Heart left ventricle (tissue), 16 donors: ENCODE data around the gene SH3PXD2A. TPM values are rescaled to one million over a fixed set of nuclear protein-coding genes. Genes with fewer than 3 reads are reported as not detected.

Source experiments
- ATAC-seq, 4 donors: fragments of 200-7000 bp; cut with Tn5 transposase; one replicate each; pipeline ENCODE4 v1.9.1; 2020 to 2022; ENCODE audit warnings: moderate library complexity in 4 of 4, mild to moderate bottlenecking in 3 of 4, moderate number of reproducible peaks in 1 of 4
- DNase-seq, 5 donors: peaks; one replicate each; pipeline ENCODE4 v3.0.0-alpha.2; 2020
- H3K27ac ChIP-seq, 12 donors: fragments of 200-600 bp; sonication (generic) in 4 of 12; one replicate each; pipeline versions ENCODE4 v1.5.0 to v1.8.0; 2016 to 2022; ENCODE audit warnings: mild to moderate bottlenecking in 2 of 12
- H3K27me3 ChIP-seq, 9 donors: fragments of 200-600 bp; sonication (generic) in 2 of 9; one replicate each; pipeline versions ENCODE4 v1.5.1 to v1.8.0; 2016 to 2022; ENCODE audit warnings: mild to moderate bottlenecking in 3 of 9
- H3K36me3 ChIP-seq, 9 donors: fragments of 200-600 bp; sonication (generic) in 2 of 9; one replicate each; pipeline versions ENCODE4 v1.5.0 to v1.8.0; 2018 to 2022; ENCODE audit warnings: mild to moderate bottlenecking in 2 of 9
- H3K4me1 ChIP-seq, 12 donors: fragments of 200-600 bp; sonication (generic) in 4 of 12; one replicate each; pipeline versions ENCODE4 v1.5.0 to v1.8.0; 2016 to 2022; ENCODE audit warnings: mild to moderate bottlenecking in 3 of 12
- H3K4me3 ChIP-seq, 12 donors: fragments of 200-600 bp; sonication (generic) in 4 of 12; one replicate each; pipeline versions ENCODE4 v1.5.0 to v1.8.0; 2017 to 2022; ENCODE audit warnings: mild to moderate bottlenecking in 9 of 12, moderate library complexity in 4 of 12
- H3K9me3 ChIP-seq, 12 donors: fragments of 200-600 bp; sonication (generic) in 4 of 12; one replicate each; pipeline versions ENCODE4 v1.5.0 to v1.8.0; 2016 to 2022; ENCODE audit warnings: mild to moderate bottlenecking in 1 of 12
- CTCF ChIP-seq, 12 donors: fragments of 200-600 bp; sonication (generic) in 4 of 12; IDR thresholded peaks; one replicate each; pipeline versions ENCODE4 v1.5.0 to v1.8.0; 2018 to 2022; ENCODE audit warnings: antibody characterized with exemption in 12 of 12, mild to moderate bottlenecking in 5 of 12
- POLR2A ChIP-seq, 2 donors: fragments of 450-650 bp; IDR thresholded peaks; one replicate each; pipeline ENCODE4 v1.6.1; 2017; ENCODE audit warnings: antibody characterized with exemption in 2 of 2, mild to moderate bottlenecking in 2 of 2, moderate library complexity in 2 of 2
- WGBS, 4 donors: extraction: QIAGEN DNeasy Blood & Tissue Kit in 2 of 4; methylation state at CpG; one replicate each; pipeline versions ENCODE4 v1.1.5 to v1.1.7; 2013 to 2018; 5-methylcytosine and 5-hydroxymethylcytosine counted together
- intact Hi-C, 10 donors: fragments of 100-400 bp; cut with DNase I; formaldehyde crosslinking; loops; one replicate each; pipeline versions ENCODE4 v1.11.1 to v1.14.2; 2022
- polyA plus RNA-seq, 2 donors: library from polyadenylated mRNA; stranded (reverse); fragments of 200-250 nt; gene quantifications; one replicate each; pipeline ENCODE4 v1.2.3, GENCODE V29; 2013
- total RNA-seq, 9 donors: library from RNA; depleted of rRNA in 2 of 9; stranded (reverse); fragments of >200 nt in 2 of 9; fragmentation: NEBNext Ultra II Directional in 3 of 9; extraction: Animal tissue kit (Norgen Biotek cat#: 25700) in 3 of 9; gene quantifications; one replicate each; pipeline versions ENCODE4 v1.1.0 to v1.2.4, GENCODE V29; 2016 to 2023
- donor health status: ischemic (EF 13 %, LVEDD 7.1; RV severe dilation, severe dysfunction).
- donor health status: healthy with polysubstance abuse.
- donor health status: DM: no; HTN: yes; CAD: no.
- donor health status: DM: no; HTN: no; CAD: no.
- donor health status: ischemic (EF 25% LVEDD 6.9; RV normal size, moderate dysfunction).
- donor health status: ischemic (EF 25% LVEDD 5.7; RV mildly dilated, moderate dysfunction).
- donor health status: healthy.
- donor health status: DM: yes; HTN: yes; CAD: no.
- donor health status: ischemic (EF 35%, LVEDD 5.7; RV mildly dilated, moderate dysfunction).
- donor health status: nonischemic (EF 11% LVEDD 7.7; RV severe dilation, severe dysfunction).
- donor health status: DM: yes; HTN: yes; CAD: no.
- donor health status: PGD.
- donor health status: ischemic (EF 29% LVEDD 5.4; RV normal size, mild dysfunction).
- donor health status: nonischemic (EF 23%, LVEDD 6.1; RV moderate dilation, normal function).

The SH3PXD2A gene
- total and polyA plus RNA-seq, 11 donors, result 11.8 to 43.4 (median 31.1) TPM

DNA sequence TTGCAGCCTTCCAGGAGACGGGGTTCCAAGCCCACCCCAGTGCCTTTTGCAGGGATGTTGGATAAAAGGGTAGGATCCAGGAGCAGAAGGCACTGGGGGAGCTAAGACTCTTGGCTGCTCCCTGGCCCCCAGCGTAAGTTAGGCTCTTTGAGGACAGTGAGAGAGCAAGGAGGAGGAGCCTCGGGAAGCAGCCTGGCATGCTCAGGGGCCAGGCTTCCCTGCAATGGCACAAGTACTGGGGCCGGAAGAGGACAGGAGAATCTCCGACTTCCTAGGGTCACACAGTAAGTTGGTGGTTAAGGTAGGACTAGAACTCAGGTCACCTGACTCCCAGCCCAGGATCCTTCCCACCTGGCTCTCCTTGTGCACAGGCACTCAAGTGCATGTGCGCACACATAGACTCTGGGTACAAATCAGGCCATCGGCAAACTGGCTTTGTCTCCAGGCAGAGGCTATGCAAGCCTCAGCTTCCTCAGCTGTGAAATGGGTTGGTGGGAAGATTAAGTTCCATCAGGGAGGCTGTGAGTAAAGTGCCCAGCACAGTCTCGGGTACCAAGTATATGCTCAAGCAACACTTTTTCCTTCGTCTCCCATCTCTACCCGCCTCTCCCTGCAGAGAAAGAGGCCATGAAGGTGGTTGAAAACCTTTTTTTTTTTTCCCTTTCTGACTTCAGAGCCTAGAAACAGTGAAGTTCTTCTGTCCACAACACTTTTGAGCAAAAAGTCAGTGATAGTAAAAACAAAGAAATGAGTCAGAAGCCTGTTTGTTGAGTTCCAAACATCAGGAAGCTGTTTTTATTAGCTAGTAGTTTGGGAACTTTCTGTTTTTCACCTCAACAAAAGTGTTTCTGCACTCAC, 282.8 kb downstream of the SH3PXD2A start:
- H3K9me3 ChIP-seq, result no peaks in the 10 kb centered on the region
- no peak overlapping the region for H3K27ac ChIP-seq
- no peak for ATAC-seq
- intact Hi-C loops, result loop anchor here in 1 of 10 donors (10.0 kb wide), 1 partner anchor 138 kb away; no protein-coding TSS in a partner anchor
- H3K36me3 ChIP-seq, result no peaks in the 10 kb centered on the region
- no peak overlapping the region for H3K4me3 ChIP-seq
- no peaks in the 10 kb centered on the region for H3K27me3 ChIP-seq
- TF ChIP-seq CTCF (IDR thresholded peaks at IDR 0.05) (no peak), POLR2A (IDR thresholded peaks at IDR 0.05) (no peak)
- no peak for DNase-seq
- WGBS, 4 donors, result 91 to 97% (median 92%) methylated on average over 8 to 10 of the region's 10 CpGs
- no peaks in the 10 kb centered on the region for H3K4me1 ChIP-seq

DNA sequence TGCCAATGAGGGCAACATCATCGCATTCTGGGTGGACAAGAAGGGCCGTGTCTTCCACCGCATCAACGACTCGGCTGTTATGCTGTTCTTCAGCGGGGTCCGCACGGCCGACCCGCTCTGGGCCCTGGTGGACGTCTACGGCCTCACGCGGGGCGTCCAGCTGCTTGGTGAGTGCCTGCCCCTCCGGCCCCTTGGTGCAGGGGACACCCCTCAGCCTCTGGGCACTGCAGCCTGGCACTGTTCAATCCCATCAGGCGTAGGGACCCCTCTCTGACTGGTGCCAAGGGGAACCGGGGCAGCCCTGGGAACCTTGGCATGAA, 283.8 kb downstream of the SH3PXD2A start:
- Histone ChIP-seq H3K27ac (no peak overlapping the region), H3K4me3 (no peak overlapping the region), H3K27me3 (no peaks in the 10 kb centered on the region), H3K36me3 (no peaks in the 10 kb centered on the region), H3K9me3 (no peaks in the 10 kb centered on the region), H3K4me1 (no peaks in the 10 kb centered on the region)
- intact Hi-C loops, result loop anchor here in 1 of 10 donors (10.0 kb wide), 1 partner anchor 137 kb away; no protein-coding TSS in a partner anchor
- ATAC-seq (no peak), DNase-seq (no peak)
- 96 to 97% (median 96%) methylated on average over 15 to 18 of the region's 18 CpGs for WGBS, 4 donors
- TF ChIP-seq POLR2A (IDR thresholded peaks at IDR 0.05) (no peak), CTCF (IDR thresholded peaks at IDR 0.05) (no peak)

DNA sequence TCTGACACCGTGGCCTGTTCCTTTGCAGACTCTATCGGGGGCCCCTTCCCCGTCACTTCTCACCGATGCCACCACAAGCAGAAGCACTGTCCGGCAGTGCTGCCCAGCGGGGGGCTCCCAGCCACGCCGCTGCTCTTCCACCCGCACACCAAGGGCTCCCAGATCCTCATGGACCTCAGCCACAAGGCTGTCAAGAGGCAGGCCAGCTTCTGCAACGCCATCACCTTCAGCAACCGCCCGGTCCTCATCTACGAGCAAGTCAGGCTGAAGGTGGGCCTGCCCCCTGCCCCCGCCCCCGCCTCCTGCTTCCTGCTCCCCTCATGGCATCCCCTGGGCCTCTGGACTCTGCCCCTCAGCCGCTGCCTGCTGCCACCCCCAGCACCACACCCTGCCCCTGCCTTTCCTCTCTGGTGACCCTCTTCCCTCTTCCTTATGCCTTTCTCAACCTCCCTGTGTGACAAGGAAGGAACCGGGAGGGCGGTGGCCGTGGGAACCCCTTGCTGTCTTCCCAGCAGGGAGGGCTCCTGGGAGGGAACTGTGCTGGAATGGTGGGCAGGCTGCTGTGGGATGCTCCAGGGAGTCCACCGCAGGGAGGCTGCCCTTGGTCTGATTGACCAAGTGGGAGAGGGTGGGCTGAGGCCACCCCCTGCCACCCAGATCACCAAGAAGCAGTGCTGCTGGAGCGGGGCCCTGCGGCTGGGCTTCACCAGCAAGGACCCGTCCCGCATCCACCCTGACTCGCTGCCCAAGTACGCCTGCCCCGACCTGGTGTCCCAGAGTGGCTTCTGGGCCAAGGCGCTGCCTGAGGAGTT, 284.3 kb downstream of the SH3PXD2A start:
- Histone ChIP-seq H3K27me3 (no peaks in the 10 kb centered on the region), H3K9me3 (no peaks in the 10 kb centered on the region), H3K36me3 (no peaks in the 10 kb centered on the region), H3K27ac (no peak overlapping the region), H3K4me3 (no peak overlapping the region), H3K4me1 (no peaks in the 10 kb centered on the region)
- TF ChIP-seq CTCF (IDR thresholded peaks at IDR 0.05) (no peak), POLR2A (IDR thresholded peaks at IDR 0.05) (no peak)
- WGBS, 4 donors, result 83 to 95% (median 87%) methylated on average over 18 to 28 of the region's 28 CpGs
- intact Hi-C loops, result loop anchor here in 1 of 10 donors (10.0 kb wide), 1 partner anchor 136 kb away; no protein-coding TSS in a partner anchor
- DNase-seq (no peak), ATAC-seq (peak in 1 of 4 donors; percentile 14)

DNA sequence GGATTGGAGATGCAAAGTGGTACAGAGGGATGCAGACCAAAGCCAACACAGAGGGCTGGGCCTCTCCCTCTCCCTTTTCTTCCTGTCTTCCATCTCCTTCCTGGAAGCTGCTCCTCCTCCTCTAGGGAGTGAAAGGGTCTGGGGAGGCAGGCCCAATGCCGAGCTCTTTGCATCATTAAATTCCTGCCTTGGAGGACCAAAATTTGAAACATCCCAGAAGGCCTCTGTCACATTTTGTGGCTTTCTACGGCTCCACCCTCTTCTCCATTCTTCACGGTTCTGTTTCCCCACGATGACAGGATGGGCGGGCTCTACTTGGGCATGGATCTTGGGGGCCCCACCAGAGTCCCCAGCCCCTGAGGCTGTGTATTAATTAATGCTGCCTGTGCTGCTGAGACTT, 285.5 kb downstream of the SH3PXD2A start:
- H3K4me1 ChIP-seq, result no peaks in the 10 kb centered on the region
- no peak overlapping the region for H3K27ac ChIP-seq
- no peak for ATAC-seq
- no peaks in the 10 kb centered on the region for H3K9me3 ChIP-seq
- intact Hi-C loops, result loop anchor here in 1 of 10 donors (10.0 kb wide), 1 partner anchor 135 kb away; no protein-coding TSS in a partner anchor
- 64 to 74% (median 70%) methylated on average over 5 of the region's 5 CpGs for WGBS, 4 donors
- no peak for DNase-seq
- H3K27me3 ChIP-seq, result no peaks in the 10 kb centered on the region
- H3K4me3 ChIP-seq, result no peak overlapping the region
- no peak for TF ChIP-seq CTCF (IDR thresholded peaks at IDR 0.05)
- TF ChIP-seq POLR2A (IDR thresholded peaks at IDR 0.05), result no peak
- no peaks in the 10 kb centered on the region for H3K36me3 ChIP-seq
